ENCODE data around the gene TEK. TPM values are rescaled to one million over a fixed set of nuclear protein-coding genes. Genes with fewer than 3 reads are reported as not detected.

TEK gene
- total RNA-seq, 1 donor from 2014 or later = 6.1 TPM

Small RNAs within 50 kb of the gene (small RNA-seq; reads per million reads assigned to genes)
- gene AL355433.1 (ENCODE audit: low replicate concordance) (not detected), gene RNA5SP280 (ENCODE audit: low replicate concordance) (not detected)

Other genes starting within 250 kb of the TEK start
- 10.6 TPM for gene CAAP1, start 216.4 kb upstream of the TEK start, total RNA-seq
- 36.9 TPM for gene PLAA, start 162.0 kb upstream of the TEK start, total RNA-seq
- 11.8 TPM for gene IFT74, start 152.8 kb upstream of the TEK start, total RNA-seq
- under 0.01 TPM for gene LRRC19, start 103.6 kb upstream of the TEK start, total RNA-seq
- 1.2 TPM for gene EQTN, start 187.9 kb downstream of the TEK start, total RNA-seq